Stimulated activated CD4-positive, alpha-beta T cell treated with anti-CD3 and anti-CD28 coated beads, Interleukin-2, amount 100 ng/mL, for 24 hours (primary cell): ENCODE measurements around the gene ECM2.

Experiments used
- DNase-seq, 2 donors: peaks; one replicate each; pipeline ENCODE4 v3.0.0-alpha.2; 2020

Gene ECM2

GRCh38 chr9:92527291-92527828, 8.4 kb downstream of the ECM2 start:
- DNase-seq, result no peak

- no peak for DNase-seq
Observed at GRCh38 chr9:92525306-92525705, 10.5 kb downstream of the ECM2 start.

DNA sequence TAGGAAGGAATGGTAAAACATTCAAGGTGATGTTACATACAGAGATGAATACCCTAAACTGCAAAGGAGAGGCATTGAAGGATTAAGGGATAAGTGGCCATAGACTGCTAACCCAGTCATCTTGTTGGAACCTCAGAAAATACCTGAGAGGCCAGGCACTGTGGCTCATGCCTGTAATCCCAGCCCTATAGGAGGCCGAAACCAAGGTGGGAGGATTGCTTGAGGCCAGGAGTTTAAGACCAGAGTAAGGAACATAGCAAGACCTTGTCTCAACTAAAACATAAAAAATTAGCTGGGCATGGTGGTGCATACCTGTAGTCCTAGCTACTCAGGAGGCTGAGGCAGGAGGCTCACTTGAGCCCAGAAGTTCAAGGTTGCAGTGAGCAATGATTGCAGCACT, 10.9 kb downstream of the ECM2 start:
- DNase-seq, result no peak

GRCh38 chr9:92522983-92523970, 12.5 kb downstream of the ECM2 start:
- no peak for DNase-seq

- no peak for DNase-seq
Observed at GRCh38 chr9:92520837-92521236, 15.0 kb downstream of the ECM2 start.

- DNase-seq, result no peak
Observed at GRCh38 chr9:92518199-92518598, 17.6 kb downstream of the ECM2 start.

DNA sequence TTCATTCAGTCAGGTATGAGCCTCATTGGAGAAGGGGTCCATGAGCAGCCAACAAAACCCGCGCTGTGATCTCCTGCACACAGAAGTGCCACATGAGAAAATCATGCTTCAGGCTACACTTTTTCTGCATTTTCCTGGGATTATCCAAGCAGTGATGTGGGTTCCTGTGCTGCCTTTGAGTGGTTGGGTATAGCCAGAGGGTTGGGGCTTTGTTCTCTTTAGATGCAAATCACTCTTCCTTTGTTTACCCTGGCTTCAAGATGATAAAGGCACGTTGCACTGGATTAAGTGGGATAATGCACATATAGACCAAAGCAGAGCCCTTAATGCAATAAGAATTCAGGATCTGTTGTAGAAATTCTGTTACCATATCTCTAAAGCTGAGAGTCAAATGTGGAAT, 18.7 kb downstream of the ECM2 start:
- DNase-seq, result no peak

DNA sequence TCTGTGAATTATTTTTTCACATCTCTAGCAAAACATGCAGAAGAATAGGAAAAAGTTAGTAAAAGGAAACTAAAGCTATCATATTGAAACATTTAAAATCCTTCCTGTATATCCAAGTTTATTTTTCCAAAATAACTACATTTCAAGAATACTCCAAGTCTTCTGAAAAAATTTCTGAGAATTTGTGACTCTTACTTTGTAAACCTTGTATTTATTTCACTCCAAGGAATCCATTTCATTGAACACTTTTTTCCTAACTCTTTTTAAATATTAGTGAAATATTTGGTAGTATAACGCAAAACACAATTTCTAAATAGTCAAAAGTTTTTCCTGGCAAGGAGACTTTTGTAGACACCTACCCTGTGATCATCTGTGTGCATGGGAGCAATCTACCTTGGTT, 19.3 kb downstream of the ECM2 start:
- no peak for DNase-seq

DNA sequence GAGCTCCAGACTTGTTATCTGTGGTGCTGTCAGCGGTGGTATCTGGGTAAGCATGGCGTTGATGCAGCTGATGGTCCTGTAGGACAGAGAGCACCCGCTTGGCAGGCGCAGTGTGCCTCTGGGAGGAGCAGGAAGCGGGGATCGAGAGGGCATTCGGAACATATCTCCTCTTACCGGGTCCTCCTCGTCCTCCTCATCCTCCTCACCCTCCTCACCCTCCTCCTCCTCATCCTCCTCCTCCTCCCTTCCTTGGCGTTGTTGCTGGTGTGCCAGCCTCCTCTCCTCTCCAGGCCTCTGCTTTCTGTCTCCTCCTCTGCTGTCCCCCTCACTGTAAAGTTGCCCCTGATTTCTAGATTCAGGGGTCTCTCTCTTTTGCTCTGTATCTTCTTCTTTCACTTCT, 21.2 kb downstream of the ECM2 start:
- no peak for DNase-seq

DNA sequence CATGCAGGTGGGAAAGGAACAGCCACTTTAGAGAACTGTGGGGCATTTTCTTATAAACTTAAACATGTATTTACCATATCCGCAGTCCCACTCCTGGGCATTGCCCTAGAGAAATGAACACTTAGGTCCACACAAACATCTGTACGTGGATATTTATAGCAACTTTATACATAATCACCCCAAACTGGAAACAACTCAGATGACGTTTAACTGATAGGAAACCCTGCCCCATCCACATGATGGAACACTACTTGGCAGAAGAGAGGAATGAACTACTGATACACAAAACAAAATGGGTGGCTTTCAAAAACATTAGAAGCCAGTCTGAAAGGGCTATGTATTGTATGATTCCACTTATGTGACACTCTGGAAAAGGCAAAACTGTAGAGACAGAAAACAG, 22.4 kb downstream of the ECM2 start:
- no peak for DNase-seq

DNA sequence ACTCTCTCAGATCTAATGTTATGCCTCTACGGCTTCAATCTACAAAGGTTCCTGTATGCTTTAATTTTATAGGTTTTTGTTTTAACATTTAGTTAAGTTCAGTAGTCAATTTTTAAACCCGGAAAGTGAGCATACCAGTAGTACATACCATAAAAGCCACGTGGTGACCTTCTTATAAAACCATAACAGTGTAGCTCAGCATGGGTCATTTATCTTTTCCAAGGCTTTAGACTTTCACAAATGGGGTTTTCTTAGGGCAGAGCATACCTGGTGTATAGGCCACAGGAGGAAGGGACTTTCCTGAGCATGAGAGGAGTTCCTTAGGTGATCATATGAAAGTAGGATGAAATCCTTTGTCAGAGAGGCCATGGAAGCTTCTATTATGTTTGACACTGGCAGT, 23.2 kb downstream of the ECM2 start:
- DNase-seq, result no peak

GRCh38 chr9:92510747-92511146, 25.0 kb downstream of the ECM2 start:
- no peak for DNase-seq

GRCh38 chr9:92509050-92509449, 26.7 kb downstream of the ECM2 start:
- DNase-seq, result no peak

DNA sequence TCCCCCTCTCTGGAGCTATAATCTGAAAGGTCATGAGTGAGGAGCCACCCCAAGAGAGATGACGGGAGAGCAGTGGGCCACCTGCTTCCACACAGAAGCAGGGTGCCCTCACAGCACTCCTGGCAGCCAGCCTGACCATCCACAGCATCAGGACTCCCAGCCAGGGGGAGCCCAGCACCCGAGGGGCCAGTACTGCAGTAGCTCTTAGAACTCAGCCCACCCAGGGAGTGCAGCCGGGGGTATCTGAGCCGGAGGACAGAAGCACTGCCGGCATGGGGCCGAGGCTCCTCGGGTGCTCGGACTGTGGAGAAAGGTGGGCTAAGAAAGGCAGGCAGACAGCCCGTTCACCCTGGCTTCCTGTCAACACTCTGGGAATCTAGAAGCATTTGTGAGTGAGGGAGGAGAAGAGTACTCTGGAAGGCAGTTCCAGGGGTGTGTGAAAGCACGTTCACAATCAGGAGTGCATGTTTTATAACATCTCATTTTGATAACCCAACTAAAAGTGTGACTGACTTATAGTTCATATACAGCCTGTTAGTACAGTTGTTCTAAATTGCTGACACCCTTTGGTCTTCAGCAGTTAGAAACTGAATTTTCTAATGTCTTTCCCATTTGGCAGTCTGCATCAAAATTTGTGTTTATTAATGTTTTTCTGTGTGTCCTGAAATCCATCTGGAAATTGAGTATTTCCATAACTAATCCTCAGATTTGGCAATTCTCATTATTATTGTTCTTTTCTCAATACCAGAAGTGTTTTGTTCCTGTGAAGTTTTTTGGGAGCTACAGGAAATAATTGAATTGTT, 27.6 kb downstream of the ECM2 start:
- no peak for DNase-seq

DNA sequence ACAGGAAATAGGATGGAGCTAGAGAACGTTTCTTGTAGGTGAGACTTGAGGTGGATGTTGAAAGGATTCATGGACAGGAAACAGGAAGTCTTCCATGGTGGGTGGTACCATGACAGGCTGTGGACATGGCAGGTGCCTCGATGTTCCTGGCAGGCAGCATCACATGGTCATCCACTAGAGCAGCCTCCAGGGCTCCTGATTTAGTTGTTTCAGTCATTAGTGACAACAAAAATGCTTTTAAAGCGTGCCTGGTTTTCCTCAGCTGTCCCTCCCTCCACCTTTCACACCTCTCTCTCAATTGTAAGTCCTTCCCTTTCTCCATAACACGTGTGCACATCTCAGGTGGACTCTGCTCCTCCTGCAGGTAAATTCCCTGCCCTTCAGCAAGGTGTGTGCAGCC, 28.3 kb downstream of the ECM2 start:
- no peak for DNase-seq

- no peak for DNase-seq
Observed at GRCh38 chr9:92507005-92507404, 28.8 kb downstream of the ECM2 start.

DNA sequence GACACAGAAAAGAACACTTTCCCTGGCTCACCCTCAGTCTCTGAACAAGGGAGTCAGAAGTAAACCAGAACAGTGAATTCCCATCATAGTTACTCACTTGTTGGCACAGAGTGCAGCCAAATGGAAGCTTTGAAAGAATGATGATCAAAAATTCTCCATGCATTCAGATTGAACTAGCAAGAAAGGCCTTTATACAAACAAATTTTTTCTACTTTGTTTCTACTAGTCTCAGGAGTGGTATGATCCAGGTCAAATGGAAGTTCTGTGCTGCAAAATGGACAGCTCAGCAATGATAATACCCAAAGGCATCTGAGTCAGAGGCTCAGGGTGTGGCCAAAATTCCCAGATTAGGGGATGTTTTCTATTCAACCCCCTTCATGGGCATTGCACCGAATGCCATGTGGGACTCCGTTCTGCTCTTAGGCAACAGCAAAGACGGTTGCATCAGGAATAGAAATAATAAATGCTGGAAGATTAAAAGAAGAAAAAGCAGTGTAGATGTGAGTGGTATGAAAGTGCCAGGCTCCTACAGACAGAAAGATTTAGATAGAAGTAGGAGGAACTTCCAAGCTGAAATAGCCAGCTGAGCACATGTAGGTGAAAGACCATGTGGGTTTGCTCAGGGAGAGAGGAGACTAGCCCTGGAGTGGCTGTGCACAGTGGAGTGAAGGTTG, 29.5 kb downstream of the ECM2 start:
- DNase-seq, result no peak

DNA sequence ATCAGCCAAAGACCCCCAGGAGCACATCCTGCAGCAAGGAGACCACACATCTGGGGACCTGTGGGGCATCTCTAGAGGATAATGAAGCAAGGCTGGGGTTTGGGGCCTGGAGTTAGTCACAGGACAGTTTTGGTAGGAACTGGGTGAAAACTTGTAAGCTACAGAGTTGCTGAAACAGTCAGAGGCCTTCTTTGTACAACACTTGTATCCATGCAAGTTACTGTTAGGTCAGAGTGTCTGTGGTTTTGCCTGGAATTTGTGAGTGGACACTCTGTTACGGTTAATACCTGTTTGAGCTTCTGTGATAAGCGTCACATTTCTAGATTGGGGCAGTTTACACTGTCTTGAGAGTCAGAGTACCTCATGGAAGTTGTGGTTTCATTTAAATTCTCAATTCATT, 30.9 kb downstream of the ECM2 start:
- no peak for DNase-seq

DNA sequence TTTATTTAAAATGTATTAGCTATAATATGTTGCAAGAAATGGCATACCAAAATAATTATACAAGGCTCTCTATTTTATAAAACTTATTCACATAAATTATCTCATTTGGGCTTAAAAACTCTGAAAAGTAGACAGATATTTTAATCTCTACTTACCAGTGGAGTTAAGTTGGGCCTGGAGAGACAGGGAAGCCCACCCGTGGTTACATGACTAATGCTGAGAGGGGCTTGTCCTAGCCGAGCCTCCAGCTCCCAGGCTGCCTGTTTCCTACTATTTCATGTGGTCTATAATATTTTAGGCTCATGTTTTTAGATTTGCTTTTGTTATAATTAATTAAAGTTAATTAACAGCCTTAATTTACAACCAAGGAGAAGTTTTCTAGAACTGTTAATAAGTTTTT, 32.6 kb downstream of the ECM2 start:
- DNase-seq, result no peak

DNA sequence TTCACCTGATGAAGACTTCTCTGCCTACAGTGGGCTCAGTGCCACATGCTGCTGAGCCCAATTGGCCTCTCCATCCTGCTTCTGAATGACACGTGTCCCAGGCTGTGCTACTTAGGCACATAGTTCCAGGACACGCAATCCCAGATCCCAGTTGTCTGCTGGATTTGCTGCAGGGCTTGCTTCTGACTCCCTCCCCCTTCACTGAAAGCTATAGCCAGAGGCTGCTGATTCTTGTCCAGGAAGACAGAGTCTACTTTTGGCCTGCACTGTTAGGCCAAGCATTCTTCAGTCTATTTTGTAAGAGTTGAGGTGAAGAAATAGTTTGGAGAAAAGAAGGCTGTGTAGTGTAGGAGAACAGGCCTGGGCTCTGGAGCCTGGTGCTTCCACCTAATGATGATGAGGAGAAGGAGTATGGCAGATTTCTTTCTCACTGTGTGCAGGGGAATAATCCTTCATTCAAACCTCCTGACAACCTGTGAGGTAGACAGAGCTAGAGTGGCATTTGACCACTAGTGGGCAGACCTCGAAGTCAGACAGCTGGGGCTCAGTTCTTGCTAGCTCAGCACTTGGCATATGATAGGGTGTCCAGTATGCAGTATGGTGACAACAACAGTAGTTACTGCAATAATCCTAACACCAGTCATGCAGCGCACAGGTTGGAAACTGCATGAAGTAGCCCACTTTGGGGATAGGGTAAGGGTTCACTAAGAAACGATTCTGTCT, 34.0 kb downstream of the ECM2 start:
- DNase-seq, result peak in 1 of 2 donors; percentile 5

GRCh38 chr9:92500725-92501124, 35.1 kb downstream of the ECM2 start:
- no peak for DNase-seq

- no peak for DNase-seq
Observed at GRCh38 chr9:92499701-92500100, 36.1 kb downstream of the ECM2 start.
